GM21619 (cell line): Measurements from ENCODE around the gene RBMS3.

ENCODE experiments used
- ATAC-seq: cut with Tn5 transposase; IDR thresholded peaks from one replicate; pipeline ENCODE4 v1.9.1; 2021; ENCODE audit not compliant: unreplicated experiment

The RBMS3 gene

DNA sequence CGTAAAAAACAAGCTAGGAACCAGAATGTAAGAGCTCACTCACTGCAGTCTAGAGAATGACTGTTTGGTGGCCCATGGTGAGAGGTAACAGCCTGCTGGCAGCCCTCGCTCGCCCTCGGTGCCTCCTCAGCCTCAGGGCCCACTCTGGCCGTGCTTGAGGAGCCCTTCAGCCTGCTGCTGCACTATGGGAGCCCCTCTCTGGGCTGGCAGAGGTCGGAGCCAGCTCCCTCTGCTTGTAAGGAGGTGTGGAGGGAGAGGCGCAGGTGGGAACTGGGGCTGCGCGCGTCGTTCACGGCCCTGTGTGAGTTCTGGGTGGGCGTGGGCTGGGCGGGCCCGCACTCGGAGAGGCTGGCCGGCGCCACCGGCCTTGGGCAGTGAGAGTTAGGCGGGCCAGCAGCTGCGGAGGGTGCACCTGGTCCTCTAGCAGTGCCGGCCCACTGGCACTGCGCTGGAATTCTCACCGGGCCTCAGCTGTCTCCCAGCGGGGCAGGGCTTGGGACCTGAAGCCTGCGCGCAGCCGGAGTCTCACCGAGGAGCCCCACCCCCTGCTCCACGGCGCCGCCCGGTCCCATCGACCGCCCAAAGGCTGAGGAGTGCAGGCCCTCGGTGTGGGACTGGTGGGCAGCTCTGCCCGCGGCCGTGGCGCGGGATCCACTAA is 420.6 kb downstream of the RBMS3 start:
- no peak for ATAC-seq

DNA sequence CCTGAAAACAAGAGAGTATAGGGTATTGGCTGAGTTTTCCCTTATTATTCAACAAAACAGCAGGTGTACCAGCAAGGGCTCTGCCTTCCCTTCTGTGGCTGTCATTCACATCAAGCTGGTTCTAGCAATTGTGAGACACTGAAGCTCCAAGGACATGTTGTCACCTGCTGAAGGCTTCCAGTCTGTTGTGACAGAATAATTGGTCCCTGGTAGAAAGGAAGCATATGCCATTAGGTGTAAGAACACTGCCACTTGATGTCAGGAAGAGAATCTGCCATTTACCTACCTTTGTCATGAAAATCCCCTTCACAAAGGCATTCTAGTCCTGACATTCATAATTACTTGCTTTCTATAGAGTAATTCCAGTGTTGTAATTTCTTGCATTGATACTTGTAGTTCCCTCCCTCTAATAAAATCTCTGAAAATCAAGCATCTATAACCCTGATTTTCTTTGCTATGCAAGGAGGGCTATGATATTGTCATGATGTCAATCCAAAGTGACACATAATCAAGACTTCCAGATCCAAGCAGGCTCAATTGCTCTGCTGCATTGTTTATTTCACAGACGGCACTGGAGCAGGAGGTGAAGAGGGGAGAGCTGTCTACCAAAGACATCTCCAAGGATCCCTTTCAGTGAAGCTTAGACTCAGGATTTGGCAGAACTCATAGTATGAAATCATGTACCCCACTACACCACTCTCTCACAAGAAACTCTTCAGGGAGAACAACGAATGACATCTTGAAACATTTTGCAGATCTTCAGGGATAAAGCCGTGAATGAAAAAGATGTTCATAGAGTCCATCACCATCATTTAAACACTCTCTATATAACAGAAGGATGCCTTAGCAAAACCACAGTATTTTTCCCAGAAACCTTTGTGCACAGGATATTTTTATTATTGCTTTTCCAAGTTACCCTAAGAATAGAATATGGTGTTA is 425.3 kb downstream of the RBMS3 start:
- ATAC-seq: no peak

- no peak for ATAC-seq
Observed at GRCh38 chr3:29708884-29709283, 428.0 kb downstream of the RBMS3 start.

GRCh38 chr3:29711255-29711771 is 430.4 kb downstream of the RBMS3 start:
- ATAC-seq: no peak

- no peak for ATAC-seq
Observed at GRCh38 chr3:29716213-29716612, 435.3 kb downstream of the RBMS3 start.

GRCh38 chr3:29718661-29719065 is 437.8 kb downstream of the RBMS3 start:
- no peak for ATAC-seq

- no peak for ATAC-seq
Observed at GRCh38 chr3:29720665-29721064, 439.8 kb downstream of the RBMS3 start.

- no peak for ATAC-seq
Observed at GRCh38 chr3:29721789-29722188, 440.9 kb downstream of the RBMS3 start.

DNA sequence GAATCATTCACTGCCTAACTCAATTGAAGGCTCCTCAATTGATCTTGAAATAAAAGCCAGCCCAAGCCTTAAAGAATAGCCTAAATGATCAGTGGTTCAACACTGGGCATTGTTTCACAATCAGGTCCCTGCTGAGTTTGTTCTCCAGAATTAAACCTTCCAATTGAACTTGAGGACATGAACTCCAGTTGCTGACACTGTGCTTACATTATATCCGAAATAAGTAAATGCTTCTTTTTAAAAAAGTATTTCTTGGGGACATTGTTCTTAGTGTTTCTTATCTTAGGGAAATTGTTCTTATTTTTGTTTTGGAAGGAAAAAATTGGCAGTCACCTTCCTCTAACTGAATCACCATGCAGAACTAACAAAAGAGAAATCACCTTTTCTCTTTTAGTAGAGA is 450.2 kb downstream of the RBMS3 start:
- no peak for ATAC-seq

DNA sequence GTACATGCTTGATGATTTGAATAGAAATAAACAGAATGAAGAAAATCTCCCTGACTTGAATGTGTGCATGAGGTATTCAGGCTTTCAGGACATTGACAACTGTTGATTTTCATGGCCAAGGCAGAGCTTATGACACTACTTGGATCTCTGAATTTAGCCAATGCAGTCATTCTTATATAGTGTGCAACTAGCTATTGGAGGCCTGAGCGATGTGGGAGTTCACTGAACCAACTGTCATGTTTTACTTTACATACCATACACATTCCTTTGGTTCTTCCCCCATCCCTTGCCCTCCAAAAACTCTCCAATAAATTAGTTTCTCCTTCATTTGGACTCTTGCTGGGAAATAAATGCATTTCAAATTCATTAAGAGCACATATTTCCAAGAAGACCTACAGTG is 460.4 kb downstream of the RBMS3 start:
- no peak for ATAC-seq

GRCh38 chr3:29745232-29745870 is 464.5 kb downstream of the RBMS3 start:
- no peak for ATAC-seq

DNA sequence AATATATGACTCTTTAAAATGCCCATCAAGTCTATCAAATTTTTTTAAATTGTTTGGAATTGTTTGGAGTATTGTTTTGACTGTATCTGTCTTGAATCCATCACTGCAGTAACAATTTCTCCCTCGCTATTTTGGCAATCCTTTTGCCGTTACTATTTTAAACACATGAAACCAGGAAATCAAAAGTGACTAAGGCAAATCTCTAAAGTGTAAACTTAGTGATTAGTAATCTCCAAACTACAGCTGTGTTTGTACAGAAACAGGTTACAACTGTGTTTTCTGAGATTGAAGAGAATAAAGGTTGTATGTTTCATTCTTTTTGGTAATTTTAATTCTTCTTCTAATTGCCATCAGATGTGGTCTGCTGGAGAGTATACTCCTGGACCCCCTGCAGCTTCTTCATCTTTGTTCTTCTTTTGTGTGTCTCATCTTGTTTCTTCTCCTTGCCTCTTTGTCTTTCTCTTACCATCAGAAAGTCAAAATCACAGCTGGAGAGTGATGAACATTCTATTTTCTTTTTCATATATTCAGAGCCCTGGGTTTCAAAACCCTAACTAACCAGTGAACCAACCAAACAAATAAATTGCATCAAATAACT is 465.4 kb downstream of the RBMS3 start:
- no peak for ATAC-seq

DNA sequence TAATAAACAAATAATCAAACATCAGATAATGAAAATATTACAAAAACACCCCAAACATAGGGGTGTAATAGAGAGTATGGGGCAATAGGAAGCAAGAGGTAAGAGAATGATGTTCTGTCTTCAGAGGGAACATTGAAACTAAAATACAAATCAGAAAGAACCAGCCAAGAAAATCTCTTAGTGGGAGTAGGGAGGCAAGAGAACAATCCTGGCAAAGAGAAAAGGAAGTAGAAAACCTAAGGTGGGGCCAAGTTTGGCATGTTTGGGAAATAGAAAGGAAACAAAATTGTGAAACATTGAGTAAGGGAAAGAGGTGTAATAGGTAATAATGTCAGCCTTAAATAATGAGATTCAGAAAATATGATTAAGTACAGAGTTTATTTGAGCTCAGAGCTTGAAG is 467.1 kb downstream of the RBMS3 start:
- no peak for ATAC-seq

DNA sequence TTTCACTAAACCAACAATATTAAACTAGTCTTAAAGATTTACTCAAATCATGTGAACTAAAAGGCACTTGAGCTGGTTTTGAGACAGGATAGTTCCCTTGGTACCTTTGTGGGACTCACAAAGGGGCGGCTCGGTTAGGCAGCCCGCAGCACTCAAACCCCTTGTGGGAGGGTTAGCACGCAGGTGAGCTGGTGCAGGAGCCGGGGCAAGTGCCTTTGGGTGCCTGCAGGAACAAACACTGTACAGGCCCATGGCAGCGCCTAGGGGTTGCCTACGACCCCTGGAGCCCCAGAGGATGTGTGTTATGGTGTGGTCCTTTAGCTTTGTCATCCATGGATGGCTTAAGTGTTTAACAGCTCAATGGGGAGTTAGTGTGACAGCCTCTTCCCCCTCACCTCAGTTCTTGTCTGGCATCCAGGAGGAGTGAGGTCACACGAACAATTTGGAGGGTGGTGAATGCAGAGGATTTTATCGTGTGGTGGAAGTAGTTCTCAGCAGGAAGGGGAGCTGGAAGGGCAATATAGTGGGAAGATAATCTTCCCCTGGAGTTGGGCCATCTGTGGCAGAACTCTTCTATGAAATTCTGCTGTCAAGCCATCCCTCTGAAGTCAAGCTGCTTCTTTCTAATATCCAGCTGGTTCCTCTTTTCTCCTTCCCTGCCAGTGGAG is 470.9 kb downstream of the RBMS3 start:
- ATAC-seq: no peak

DNA sequence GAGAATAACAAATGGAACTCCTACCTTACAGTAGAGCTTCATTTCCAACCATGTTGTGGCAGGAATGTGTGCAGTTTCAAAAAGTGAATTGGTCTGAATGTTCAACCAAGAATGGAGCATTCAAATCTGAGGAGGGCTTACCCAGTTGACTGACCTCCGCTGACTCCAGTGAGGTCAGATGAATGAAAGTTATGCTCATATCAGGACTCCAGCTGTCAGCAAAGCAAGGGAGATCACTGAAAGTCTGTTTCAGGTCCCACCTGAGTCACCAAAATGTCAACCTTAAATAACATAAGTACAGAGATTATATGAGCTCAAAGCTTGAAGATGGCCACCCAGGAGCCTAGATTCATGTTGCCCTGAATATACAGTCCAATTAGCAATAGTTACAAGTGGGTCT is 473.5 kb downstream of the RBMS3 start:
- no peak for ATAC-seq

- ATAC-seq: no peak
Observed at GRCh38 chr3:29755416-29755815, 474.5 kb downstream of the RBMS3 start.

- no peak for ATAC-seq
Observed at GRCh38 chr3:29757054-29757777, 476.3 kb downstream of the RBMS3 start.

DNA sequence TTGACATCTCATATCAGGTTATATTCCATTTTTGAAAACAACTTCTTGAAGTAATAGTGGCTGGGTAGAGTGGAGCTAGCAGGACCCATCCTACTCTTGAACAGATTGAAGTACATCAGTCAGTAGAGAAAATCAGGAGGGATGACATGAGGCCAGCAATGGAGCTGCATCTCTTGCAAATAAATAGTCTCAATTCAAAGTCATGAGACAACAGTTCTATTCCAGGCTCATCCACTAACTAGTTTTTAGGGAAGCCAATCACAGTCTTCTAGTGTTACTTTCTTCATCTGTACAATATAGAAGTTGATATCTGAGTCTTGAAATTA is 477.2 kb downstream of the RBMS3 start:
- no peak for ATAC-seq

DNA sequence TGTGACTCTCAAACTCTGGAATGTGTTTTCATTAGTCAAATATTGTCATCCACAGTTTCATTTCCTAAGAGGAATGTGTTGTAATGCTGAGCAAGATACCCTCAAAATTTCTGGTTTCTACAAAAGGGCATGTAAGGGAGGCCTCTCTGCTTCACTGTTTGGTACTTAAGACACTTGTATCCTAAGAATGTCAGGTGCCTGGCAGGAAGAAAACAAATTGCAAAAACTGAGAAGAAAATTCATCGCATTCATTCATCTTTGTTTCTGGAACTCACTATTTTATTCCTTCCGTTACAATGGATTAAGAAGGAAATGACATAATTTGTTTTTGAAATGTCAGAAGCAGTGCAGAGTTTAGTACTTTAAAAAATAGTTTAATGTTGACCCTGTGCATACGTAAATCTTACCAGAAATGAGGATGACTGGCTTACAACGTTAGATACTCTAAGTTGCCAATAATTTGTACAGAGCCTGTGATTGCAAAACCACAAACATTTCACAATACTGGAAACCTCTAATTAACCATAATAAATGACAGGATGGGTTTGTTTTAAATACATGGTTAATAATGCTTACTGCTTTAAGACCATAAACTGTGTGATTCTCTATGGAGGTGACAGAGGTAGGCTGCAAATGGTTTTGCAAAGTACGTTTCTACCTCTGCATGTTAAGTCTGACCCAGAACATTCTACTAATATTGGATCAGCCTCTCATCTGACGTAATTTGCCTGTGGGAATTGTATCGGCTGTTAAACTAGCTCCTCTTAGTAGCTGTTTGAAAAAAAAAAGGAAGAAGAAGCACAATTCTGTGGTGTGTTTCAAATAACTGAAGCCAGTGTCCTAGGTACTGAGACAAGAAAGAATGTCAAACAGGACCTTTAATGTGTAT is 477.8 kb downstream of the RBMS3 start:
- ATAC-seq: no peak
